ENCODE measurements around the gene MT3. TPM values are rescaled to one million over a fixed set of nuclear protein-coding genes. Genes with fewer than 3 reads are reported as not detected.

MT3 gene
- total RNA-seq, 6 experiments from 2014 or later: not detected

GRCh38 chr16:56604966-56605365, 15.6 kb downstream of the MT3 start:
- Mint-ChIP-seq H3K4me1 (ENCODE audit: low read depth) (peaks cover 50% of the 10 kb centered on the region), H3K27ac (peak overlapping the region; percentile 69), H3K27me3 (ENCODE audit: insufficient read depth) (peaks cover 6% of the 10 kb centered on the region), H3K9me3 (no peaks in the 10 kb centered on the region), H3K36me3 (ENCODE audit: low read depth) (peaks cover 14% of the 10 kb centered on the region; the same call in 1 of the 2 replicates), H3K4me3 (no peak overlapping the region)
- TF ChIP-seq, protein P1, sequence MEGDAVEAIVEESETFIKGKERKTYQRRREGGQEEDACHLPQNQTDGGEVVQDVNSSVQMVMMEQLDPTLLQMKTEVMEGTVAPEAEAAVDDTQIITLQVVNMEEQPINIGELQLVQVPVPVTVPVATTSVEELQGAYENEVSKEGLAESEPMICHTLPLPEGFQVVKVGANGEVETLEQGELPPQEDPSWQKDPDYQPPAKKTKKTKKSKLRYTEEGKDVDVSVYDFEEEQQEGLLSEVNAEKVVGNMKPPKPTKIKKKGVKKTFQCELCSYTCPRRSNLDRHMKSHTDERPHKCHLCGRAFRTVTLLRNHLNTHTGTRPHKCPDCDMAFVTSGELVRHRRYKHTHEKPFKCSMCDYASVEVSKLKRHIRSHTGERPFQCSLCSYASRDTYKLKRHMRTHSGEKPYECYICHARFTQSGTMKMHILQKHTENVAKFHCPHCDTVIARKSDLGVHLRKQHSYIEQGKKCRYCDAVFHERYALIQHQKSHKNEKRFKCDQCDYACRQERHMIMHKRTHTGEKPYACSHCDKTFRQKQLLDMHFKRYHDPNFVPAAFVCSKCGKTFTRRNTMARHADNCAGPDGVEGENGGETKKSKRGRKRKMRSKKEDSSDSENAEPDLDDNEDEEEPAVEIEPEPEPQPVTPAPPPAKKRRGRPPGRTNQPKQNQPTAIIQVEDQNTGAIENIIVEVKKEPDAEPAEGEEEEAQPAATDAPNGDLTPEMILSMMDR (IDR thresholded peaks at IDR 0.05): no peak
- DNase-seq: no peak

DNA sequence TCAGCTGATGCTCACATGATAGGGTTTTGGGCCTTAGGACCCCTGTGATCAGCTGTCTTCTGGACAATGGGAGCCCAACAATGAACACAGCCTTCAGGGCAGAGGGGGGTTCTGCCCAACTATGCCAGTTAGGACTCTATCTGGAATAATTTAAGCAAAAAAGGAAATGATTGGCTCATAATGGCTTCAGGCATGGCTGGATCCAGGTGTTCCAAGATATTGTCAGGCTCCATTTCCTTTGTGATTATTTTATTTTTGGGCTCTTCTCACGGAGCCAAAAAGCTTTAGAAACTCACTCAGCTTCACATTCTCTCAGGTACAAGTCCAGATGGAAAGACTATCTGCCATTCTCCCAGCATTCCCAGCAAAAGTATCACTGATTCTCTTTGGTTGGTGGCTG, 16.1 kb downstream of the MT3 start:
- TF ChIP-seq, protein P1 (IDR thresholded peaks at IDR 0.05): no peak
- peaks cover 50% of the 10 kb centered on the region for H3K4me1 Mint-ChIP-seq (ENCODE audit: low read depth)
- H3K9me3 Mint-ChIP-seq: no peaks in the 10 kb centered on the region
- peaks cover 6% of the 10 kb centered on the region for H3K27me3 Mint-ChIP-seq (ENCODE audit: insufficient read depth)
- peak overlapping the region; percentile 100 for H3K27ac Mint-ChIP-seq
- H3K4me3 Mint-ChIP-seq: peak overlapping the region; percentile 84
- no peak for DNase-seq
- H3K36me3 Mint-ChIP-seq (ENCODE audit: low read depth): peaks cover 14% of the 10 kb centered on the region; the same call in 1 of the 2 replicates

GRCh38 chr16:56606071-56606475, 16.7 kb downstream of the MT3 start:
- DNase-seq: no peak
- Mint-ChIP-seq H3K27ac (peak overlapping the region; percentile 100), H3K9me3 (no peaks in the 10 kb centered on the region), H3K36me3 (ENCODE audit: low read depth) (peaks cover 14% of the 10 kb centered on the region; the same call in 1 of the 2 replicates), H3K4me3 (peak overlapping the region; percentile 84), H3K27me3 (ENCODE audit: insufficient read depth) (peaks cover 6% of the 10 kb centered on the region), H3K4me1 (ENCODE audit: low read depth) (peaks cover 53% of the 10 kb centered on the region)
- TF ChIP-seq, protein P1 (IDR thresholded peaks at IDR 0.05): no peak

- peak overlapping the region; percentile 100 for H3K27ac Mint-ChIP-seq
- H3K27me3 Mint-ChIP-seq (ENCODE audit: insufficient read depth): peaks cover 6% of the 10 kb centered on the region
- TF ChIP-seq, protein P1 (IDR thresholded peaks at IDR 0.05): no peak
- no peaks in the 10 kb centered on the region for H3K9me3 Mint-ChIP-seq
- H3K36me3 Mint-ChIP-seq (ENCODE audit: low read depth): peaks cover 14% of the 10 kb centered on the region; the same call in 1 of the 2 replicates
- DNase-seq: peak; percentile 90
- H3K4me1 Mint-ChIP-seq (ENCODE audit: low read depth): peaks cover 58% of the 10 kb centered on the region
- H3K4me3 Mint-ChIP-seq: peak overlapping the region; percentile 84
These were observed 17.3 kb downstream of the MT3 start for GRCh38 chr16:56606476-56607108.

DNA sequence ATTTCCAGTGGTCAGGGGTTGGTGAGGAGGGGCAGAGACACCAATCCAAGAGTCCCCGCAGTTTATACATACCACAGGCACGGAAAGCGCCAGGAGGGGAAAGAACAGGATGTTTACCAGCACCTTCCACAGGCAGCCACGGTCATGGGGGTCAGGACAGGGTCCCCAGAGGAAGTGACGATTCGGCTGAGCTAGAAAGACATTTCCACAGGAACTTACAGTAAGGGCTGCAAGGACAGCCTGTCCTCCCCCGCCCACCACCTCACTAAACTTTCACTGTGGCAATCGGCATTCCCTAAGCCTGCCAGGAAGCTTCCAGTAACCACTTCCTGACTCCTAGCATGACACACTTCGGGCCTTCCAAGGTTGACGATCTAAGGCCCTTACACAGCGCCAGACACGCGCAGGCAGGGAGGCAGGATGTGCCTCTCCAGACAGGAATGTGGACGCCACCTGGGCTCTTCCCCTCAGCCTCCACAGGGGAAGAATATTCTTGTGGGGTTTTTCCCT, 17.8 kb downstream of the MT3 start:
- DNase-seq: peak; percentile 97
- Mint-ChIP-seq H3K36me3 (ENCODE audit: low read depth) (peaks cover 14% of the 10 kb centered on the region; the same call in 1 of the 2 replicates), H3K4me3 (peak overlapping the region; percentile 84), H3K27me3 (ENCODE audit: insufficient read depth) (peaks cover 6% of the 10 kb centered on the region), H3K9me3 (no peaks in the 10 kb centered on the region), H3K4me1 (ENCODE audit: low read depth) (peaks cover 61% of the 10 kb centered on the region), H3K27ac (peak overlapping the region; percentile 100)
- TF ChIP-seq, protein P1 (IDR thresholded peaks at IDR 0.05): no peak

All from HFFc6 (cell line).